SK-MEL-5 (cell line): ENCODE results near the gene CD69. TPM values are rescaled to one million over a fixed set of nuclear protein-coding genes. Genes with fewer than 3 reads are reported as not detected.
A peak's percentile ranks its signal among the peaks of the same experiment; 100 is the strongest.

Source experiments
- DNase-seq: peaks from one replicate; pipeline ENCODE4 v3.0.0-alpha.2; 2016; ENCODE audit warnings: low read depth, low spot score
- in situ Hi-C: cut with HindIII; loops from 2 replicates; pipeline ENCODE4 v1.10.0; 2016; ENCODE audit warnings: low sequenced_read_pairs, high pct_unique_total_duplicates, low pct_unique_long_range_greater_than_20kb
- polyA plus RNA-seq, 2 experiments: library from polyadenylated mRNA; depleted of rRNA; stranded (reverse); fragments of >200 nt; gene quantifications; 2 replicates each; pipeline ENCODE4 v1.2.3, GENCODE V29; 2015
- total RNA-seq: library from RNA; depleted of rRNA; stranded (reverse); fragments of >200 nt; shearing (Covaris generic); gene quantifications from 2 replicates; pipeline ENCODE4 v1.2.3, GENCODE V29; 2014; rRNA removed

CD69 gene
- not detected in 2 replicates for total RNA-seq
- not detected in 2 replicates for polyA plus RNA-seq (2015; cell fraction: cytosol; rRNA removed)
- polyA plus RNA-seq (2015; cell fraction: nucleus; rRNA removed): not detected in 2 replicates

DNA sequence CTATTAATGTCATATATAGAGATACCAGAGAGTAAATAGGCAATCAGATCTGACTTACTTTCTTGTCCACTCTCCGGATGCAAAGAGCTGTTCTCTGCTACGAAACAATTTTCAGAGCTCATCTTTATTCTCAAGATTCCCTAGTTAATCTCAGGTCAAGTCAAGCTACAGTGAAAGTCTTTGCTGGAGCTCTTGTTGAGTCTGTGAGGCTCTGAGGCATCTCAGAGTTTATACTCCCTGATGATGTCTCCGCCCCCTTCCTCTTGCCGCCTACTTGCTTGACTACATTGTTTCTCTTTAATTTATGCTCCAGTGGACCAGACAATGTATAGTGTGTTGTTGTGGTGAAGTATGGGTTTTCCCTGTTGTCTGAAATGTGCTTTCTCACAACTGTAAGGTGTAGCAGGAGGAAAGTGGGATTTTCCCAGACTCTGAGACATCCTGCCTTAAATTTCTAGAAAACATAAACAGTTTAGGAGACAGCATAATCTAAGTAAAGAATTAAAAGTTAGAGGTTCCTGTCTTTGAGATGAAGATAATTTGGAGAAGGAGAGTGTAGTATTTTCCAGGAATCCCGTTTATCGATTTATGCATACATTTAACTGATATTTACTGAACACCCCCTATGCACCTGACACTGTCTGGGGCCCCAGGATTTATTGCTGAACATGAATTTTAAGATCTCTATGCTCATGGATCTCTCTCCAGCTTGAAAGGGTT is at the start of gene CD69:
CD69 (minus strand) TSS at position 203 of the 720 bp plus-strand sequence; CDS start at position 122, 81 bp downstream.
- no peak for DNase-seq
- in situ Hi-C loops: no loop called here

DNA sequence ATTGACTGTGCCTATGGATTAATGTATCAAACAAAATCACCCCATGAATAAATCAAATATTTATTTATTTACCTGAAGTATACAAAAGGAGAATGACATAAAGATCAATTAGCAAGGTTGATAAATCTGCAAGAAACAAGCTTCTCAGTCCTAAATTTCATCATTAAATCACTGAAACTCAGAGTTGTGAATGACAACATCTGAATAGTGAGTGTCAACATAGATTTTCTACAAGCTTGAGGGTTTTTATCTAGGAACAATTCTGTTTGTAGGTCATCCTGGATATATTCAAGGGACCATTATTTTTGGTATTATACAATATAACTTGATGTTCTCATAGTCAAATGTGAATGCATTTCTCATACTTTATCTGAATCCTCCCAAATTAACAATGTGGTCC is 49.2 kb upstream of the CD69 start:
- in situ Hi-C loops: no loop called here
- no peak for DNase-seq

DNA sequence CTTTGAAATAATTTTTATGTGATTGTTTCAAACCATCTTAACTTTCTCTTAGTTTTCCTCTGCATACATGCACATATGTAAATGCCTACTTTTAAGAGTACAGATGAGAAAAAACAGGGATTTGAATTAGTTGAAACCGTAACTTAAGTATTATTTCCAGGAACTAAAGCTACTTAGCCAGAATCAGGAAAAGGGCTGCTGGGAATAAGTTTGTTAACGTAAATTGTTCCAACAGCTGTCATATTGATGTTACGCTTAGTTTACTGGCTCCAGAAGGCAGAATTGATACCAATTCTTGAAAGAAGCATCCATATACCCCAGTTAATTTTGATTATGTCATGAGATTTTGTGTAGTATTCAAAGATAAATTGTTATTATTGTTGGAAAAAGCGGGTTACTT is 48.6 kb upstream of the CD69 start:
- in situ Hi-C loops: no loop called here
- DNase-seq: no peak

DNA sequence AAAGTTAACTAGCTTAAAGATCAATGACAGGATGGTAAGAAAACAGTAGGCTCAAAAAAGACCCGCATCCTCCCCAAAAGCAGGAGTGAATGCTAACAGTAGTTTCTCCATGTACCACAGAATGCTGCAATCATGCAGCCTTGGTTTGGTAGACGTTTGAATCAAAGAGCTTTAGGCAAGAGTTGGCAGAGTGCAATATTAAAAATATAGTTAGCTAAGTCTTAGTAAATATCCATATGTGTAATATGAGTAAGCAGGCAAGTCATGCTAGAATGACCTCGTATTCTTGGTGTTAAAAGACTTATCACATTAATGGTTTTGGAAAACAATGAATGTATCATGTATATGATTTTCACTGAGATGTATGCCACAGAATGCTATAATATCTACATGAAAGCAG is 47.8 kb upstream of the CD69 start:
- in situ Hi-C loops: no loop called here
- DNase-seq: no peak

DNA sequence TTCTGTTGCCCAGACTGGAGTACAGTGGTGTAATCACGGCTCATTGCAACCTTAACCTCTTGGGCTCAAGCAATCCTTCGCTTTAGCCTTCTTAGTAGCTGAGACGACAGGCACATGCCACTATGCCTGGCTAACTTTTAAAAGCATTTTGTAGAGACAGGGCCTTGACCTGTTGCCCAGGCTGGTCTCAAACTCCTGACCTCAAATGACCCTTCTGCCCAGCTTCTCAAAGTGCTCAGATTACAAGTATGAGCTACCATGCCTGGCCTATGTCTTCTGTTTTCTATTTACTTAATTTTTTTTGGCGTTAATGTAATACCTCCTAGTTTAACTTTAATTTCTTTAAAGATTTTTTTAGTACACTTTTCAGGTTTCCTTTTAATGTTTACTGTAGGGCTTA is 46.0 kb upstream of the CD69 start:
- in situ Hi-C loops: no loop called here
- no peak for DNase-seq

DNA sequence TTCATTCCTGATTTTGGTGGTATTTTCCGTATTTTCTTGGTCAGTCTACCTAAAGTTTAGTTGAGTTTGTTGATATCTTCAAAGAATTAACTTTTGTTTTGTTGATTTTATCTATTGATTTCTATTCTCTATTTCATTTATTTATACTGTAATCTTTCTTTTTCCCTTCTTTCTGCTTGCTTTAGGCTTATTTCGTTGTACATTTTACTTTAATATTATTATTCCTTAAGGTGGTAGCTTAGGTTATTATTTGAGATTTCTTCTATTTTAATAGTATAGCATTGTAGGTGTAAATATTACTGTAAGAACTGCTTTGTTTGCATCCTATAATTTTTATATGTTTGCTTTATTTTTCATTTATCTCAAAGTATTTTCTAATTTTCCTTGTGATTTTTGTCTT is 45.2 kb upstream of the CD69 start:
- in situ Hi-C loops: no loop called here
- DNase-seq: no peak

DNA sequence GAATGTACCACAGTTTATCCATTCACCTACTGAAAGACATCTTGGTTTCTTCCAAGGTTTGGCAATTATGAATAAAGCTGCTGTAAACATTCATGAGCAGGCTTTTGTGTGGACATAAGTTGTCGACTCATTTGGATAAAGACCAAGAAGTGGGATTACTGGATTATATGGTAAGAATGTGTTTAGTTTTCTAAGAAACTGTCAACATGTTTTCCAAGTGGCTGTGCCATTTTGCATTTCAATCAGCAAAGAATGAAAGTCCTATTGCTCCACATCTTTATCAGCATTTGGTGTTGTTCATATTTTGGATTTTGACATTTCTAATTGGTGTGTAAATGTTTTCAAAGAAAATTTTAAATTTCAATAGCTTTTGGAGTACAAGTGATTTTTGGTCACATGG is 39.3 kb upstream of the CD69 start:
- in situ Hi-C loops: no loop called here
- DNase-seq: no peak

DNA sequence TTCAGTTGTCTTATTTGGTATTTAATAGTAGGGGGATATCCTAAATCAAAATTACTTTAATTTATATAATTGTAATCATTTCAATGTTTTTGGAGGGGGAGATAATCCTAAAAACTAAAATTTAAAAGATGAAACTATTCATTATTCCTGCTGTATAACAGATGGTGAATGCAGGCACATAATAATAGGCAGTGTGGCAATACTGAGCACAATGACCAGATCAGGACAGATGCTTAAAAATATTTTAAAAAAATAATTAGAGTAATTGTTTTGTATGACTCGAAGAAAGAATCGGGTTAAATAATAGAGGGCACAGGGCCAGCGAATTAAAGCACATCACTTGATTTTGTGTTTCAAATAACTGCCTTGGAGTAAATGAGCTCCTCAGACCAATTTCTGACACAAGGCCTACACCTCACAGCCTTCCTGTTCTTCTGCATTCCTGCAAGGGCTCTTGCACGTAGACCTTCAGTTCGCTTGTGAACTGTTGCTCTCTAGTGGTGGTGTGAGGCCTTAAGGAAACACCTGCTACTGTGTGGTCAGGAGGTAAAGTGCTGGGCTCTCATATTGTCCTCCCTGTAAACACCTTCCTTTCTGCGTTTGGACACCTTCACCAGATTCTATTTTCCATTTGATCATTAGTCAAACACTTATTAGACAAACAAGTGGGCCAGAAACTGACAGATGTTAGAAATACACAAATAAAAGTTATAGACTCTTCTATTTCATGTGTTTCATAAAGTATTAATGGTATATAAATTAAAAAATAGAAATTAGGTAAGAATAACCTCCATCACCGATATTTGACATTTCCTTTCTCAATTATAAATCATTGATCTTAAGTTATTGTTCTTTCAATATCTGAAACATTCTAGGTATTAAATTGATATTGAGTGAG is 37.3 kb upstream of the CD69 start:
- in situ Hi-C loops: no loop called here
- peak; percentile 83 for DNase-seq

GRCh38 chr12:9796971-9797370 is 36.3 kb upstream of the CD69 start:
- no peak for DNase-seq
- in situ Hi-C loops: no loop called here

- in situ Hi-C loops: no loop called here
Observed at GRCh38 chr12:9796346-9796745, 35.6 kb upstream of the CD69 start.

GRCh38 chr12:9795945-9796344 is 35.2 kb upstream of the CD69 start:
- in situ Hi-C loops: no loop called here
- DNase-seq: no peak

More at GRCh38 chr12:9796346-9796745, 35.6 kb upstream of the CD69 start:
- no peak for DNase-seq

GRCh38 chr12:9794484-9795093 is 33.9 kb upstream of the CD69 start:
- no peak for DNase-seq
- in situ Hi-C loops: no loop called here

DNA sequence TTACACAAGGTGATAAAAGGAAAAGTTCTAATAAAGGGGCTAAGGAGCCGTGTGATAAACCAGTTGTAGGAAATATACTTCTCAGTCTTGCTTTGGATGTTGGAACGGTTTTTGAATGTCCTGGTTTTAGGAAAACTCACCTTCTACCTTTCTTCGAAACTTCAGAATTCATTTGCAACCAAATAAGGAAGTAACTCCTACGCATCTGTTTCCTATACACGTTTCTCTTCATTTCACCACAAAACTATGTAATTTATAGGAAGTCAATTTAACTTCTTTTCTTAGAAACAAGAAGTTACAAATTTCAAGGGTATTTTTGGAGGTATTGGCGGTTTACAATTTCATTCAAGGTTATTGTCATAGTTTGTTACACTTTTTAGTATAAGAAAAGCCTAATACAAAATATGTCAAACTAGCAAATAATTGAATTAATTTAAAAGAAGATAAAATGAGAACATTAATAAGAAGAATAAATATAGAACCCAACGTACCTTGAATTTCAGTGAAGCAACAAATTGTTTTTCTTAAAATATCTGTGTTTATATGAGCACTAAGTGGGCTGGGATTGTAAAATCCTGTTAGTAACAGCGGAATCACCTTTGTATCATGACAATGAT is 33.2 kb upstream of the CD69 start:
- in situ Hi-C loops: no loop called here
- DNase-seq: no peak

DNA sequence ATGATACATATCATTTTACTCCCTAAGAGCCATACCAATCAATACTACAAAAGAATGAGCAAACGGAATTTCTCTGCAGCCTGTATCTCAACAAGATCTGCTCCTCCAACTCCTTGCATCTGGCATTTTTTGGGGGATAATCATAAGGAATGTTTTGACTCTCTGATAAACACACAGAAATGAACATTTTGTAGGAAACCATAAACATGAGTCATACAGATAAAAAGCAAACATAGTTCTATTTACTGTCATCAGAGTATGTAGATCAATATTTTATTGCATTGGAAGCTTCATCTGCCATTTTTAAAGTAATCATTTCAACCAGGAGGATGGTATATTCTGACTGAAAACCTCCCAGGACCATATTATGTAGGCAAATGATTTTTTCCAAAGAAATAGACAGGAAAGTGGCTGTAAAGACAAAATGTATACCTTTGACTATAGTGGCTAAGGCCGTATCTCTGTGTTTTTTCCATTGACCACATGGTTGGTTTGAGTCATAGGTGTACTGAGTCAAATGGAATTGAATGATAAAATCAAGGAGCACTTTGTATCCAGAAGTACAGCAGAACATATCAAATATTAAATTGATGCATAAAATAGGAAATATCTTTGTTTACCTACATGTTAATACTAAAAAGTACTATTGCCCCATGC is 32.4 kb upstream of the CD69 start:
- in situ Hi-C loops: no loop called here
- no peak for DNase-seq

GRCh38 chr12:9792185-9792900 is 31.6 kb upstream of the CD69 start:
- in situ Hi-C loops: no loop called here
- DNase-seq: no peak

DNA sequence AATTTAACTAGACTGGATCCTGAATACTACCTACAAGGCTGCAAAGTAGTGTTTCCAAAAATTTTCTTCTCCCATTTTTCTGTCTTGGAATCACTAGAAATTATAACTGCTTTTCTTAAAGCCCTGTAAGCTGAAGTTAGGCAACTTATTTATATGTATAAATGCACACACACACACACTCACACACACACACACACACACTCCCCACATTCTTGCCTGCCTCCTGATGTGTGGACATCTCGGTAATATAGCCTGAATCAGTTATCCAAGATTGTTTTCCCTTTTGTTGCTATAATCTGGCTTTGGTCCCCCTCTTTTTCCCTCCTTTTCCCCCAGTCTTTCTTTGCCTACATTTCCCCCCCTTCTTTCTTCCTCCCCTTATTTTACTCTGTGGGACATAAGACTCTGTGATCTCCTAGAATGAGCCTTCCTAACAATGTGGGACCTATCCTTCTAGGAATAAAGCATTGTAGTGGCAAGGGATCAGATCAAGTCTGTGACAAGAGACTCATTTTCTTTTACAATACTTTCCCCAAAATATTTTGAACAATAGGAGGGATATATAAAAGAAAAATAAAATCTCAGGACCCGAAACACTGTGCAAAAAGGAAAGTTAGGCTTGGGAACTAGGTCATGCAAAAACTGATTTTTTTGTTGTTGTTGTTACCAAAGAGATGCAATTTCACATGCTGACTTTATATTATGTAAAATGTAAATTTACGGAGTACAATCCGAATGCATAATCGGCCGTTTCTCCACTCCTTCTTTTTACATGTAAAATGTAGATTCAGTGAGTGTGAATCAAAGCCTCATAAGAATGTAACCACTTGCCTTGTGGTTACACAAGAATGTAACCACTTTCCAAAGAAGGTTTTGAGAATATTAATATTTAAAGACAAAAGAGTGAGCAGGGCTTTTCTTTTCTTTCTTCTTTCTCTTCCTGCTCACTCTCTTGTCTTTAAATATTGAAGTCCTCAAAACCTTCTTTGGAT is 26.3 kb upstream of the CD69 start:
- DNase-seq: no peak

More for the DNA sequence above, 26.3 kb upstream of the CD69 start:
- in situ Hi-C loops: no loop called here
